Measurements from ENCODE around the gene GDF11. TPM values are rescaled to one million over a fixed set of nuclear protein-coding genes. Genes with fewer than 3 reads are reported as not detected.
A peak's percentile ranks its signal among the peaks of the same experiment; 100 is the strongest.

The GDF11 gene
- total RNA-seq, 2 experiments from 2014 or later, result 4.4 to 6.6 TPM

DNA sequence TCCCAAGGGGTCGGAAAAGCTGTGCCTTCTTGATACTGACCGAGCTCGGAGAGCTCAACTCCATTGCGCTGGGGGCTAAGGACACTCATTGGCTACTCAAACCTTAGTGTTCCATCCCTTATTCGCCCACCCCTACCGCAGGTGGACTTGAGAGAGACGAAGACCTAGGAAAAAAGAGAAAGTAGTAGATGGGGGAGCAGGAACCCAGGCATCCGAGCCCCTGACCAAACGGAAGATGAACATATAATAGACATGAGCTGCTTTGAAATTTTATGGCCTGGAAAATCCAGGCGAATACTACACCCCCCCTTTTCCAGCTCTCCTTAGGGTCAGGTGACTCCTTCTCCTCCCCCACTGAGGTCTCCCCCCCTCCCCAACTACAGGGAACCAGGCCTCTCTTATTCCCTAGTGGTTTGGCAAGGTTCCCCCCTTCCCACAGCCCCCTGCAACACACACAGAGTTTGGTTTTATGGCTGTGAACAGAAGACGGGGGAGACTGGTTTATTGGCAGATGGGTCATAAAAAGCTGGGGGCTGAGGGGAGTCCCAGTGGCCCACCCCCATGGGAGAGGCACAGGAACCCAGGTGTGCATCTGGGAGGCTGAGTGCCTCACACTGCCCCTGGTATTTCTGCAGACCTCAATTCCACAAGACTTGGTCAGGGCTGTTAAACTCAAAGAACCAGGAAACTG, 1.6 kb downstream of the GDF11 start:
- TF ChIP-seq, protein P1, sequence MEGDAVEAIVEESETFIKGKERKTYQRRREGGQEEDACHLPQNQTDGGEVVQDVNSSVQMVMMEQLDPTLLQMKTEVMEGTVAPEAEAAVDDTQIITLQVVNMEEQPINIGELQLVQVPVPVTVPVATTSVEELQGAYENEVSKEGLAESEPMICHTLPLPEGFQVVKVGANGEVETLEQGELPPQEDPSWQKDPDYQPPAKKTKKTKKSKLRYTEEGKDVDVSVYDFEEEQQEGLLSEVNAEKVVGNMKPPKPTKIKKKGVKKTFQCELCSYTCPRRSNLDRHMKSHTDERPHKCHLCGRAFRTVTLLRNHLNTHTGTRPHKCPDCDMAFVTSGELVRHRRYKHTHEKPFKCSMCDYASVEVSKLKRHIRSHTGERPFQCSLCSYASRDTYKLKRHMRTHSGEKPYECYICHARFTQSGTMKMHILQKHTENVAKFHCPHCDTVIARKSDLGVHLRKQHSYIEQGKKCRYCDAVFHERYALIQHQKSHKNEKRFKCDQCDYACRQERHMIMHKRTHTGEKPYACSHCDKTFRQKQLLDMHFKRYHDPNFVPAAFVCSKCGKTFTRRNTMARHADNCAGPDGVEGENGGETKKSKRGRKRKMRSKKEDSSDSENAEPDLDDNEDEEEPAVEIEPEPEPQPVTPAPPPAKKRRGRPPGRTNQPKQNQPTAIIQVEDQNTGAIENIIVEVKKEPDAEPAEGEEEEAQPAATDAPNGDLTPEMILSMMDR (IDR thresholded peaks at IDR 0.05), result no peak
- Mint-ChIP-seq H3K4me1 (ENCODE audit: low read depth) (peaks cover 45% of the 10 kb centered on the region), H3K9me3 (no peaks in the 10 kb centered on the region), H3K27me3 (no peaks in the 10 kb centered on the region), H3K36me3 (ENCODE audit: low read depth) (peaks cover 16% of the 10 kb centered on the region), H3K4me3 (peak overlapping the region; percentile 95), H3K27ac (peak overlapping the region; percentile 85)
- ATAC-seq (ENCODE audit: poor library complexity), result no peak
- Histone ChIP-seq H3K4me1 (ENCODE audit: insufficient read depth, low read length) (peaks cover 35% of the 10 kb centered on the region), H3K9me3 (ENCODE audit: control insufficient read depth in 1 of 2, insufficient read depth in 1 of 2, low read length in 2 of 2) (no peaks in the 10 kb centered on the region), H3K4me3 (ENCODE audit: low read length) (peak overlapping the region; percentile 89), H3K27me3 (ENCODE audit: control insufficient read depth in 1 of 2, insufficient read depth in 2 of 2, low read length in 2 of 2) (no peaks in the 10 kb centered on the region), H3K27ac (ENCODE audit: low read depth in 1 of 2, low read length in 2 of 2) (peak overlapping the region in 1 of 2 donors; percentile 13), H3K36me3 (ENCODE audit: insufficient read depth, low read length) (peaks cover 4% of the 10 kb centered on the region)
- intact Hi-C loops (cut with DNase I, micrococcal nuclease), result loop anchor here in 1 of 2 experiments (5.0 to 10.0 kb wide), 6 partner anchors 73 to 720 kb away; partner anchors contain the start of genes ESYT1, ORMDL2, RPS26 and SARNP
- DNase-seq, result peak in 1 of 14 experiments; percentile 17
- ChIA-PET POLR2A (interaction anchor here (0.8 to 3.9 kb wide), 14 partner anchors 10 to 477 kb away, joined by 3 to 31 read pairs (median 4); partner anchors contain the start of genes DNAJC14, ORMDL2, RNF41 and SARNP), CTCF (interaction anchor here (0.8 to 1.5 kb wide), 5 partner anchors 14 to 182 kb away, joined by 3 to 8 read pairs (median 3); partner anchors contain the start of genes ORMDL2 and SARNP)

DNA sequence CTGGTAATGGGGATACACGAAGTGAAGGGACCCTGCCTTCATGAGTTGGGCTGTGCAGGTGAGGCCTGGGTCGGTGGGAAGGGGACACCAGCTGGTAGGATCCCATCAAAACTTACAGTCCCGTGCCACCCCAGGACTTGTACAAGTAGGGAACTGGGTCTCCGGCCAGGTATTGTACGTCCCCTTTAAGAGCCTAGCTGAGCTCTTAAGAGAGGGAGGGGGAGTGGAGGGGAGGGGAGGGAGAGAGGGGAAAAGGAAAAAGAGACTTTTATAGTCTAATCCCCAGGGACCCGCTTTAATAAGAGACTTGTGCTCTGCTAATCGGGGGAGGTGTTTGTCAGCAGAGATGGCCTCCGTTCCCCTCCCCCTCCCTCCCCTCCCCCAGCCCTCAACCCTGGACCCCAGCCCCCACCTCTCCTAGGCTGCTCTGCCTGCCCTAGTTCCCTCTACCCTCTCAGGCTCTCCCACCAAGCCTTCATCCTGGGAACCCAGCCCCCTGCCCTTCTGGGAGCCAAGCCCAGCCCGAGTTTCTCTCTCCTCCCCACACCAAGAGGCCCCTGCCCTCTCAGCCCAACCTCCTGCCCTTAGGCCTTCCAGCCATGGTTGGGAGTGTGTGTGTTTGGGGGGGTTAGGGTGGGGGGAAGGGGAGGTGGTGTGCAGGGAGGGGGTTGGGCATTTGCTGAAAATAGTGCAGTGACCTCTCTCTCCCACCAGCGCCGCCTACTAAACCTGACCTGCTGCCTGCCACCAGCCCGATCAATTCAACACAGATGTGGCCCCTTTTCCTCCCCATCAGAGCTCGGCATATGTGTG, 2.6 kb downstream of the GDF11 start:
- H3K27me3 Mint-ChIP-seq, result no peaks in the 10 kb centered on the region
- ATAC-seq (ENCODE audit: poor library complexity) (no peak), DNase-seq (peak in 1 of 14 experiments; percentile 25)
- no peak overlapping the region for H3K4me3 ChIP-seq (ENCODE audit: low read length)
- no peak overlapping the region for H3K27ac ChIP-seq (ENCODE audit: low read depth in 1 of 2, low read length in 2 of 2)
- ChIA-PET CTCF (no interaction called here), POLR2A (interaction anchor here (0.7 to 3.9 kb wide), 7 partner anchors 27 to 251 kb away, joined by 3 to 31 read pairs (median 4); partner anchors contain the start of genes DNAJC14, ORMDL2, RAB5B and SARNP)
- TF ChIP-seq, protein P1 (IDR thresholded peaks at IDR 0.05), result no peak
- H3K9me3 ChIP-seq (ENCODE audit: control insufficient read depth in 1 of 2, insufficient read depth in 1 of 2, low read length in 2 of 2), result no peaks in the 10 kb centered on the region
- H3K4me1 Mint-ChIP-seq (ENCODE audit: low read depth), result peaks cover 45% of the 10 kb centered on the region
- H3K4me3 Mint-ChIP-seq, result peak overlapping the region; percentile 95
- intact Hi-C loops (cut with DNase I, micrococcal nuclease), result loop anchor here in 1 of 2 experiments (10.0 kb wide), 1 partner anchor 719 kb away; the partner anchor contains the start of gene SPRYD4
- H3K27me3 ChIP-seq (ENCODE audit: control insufficient read depth in 1 of 2, insufficient read depth in 2 of 2, low read length in 2 of 2), result no peaks in the 10 kb centered on the region
- H3K9me3 Mint-ChIP-seq, result no peaks in the 10 kb centered on the region
- peaks cover 25% of the 10 kb centered on the region for H3K36me3 Mint-ChIP-seq (ENCODE audit: low read depth)
- peak overlapping the region; percentile 85 for H3K27ac Mint-ChIP-seq
- H3K4me1 ChIP-seq (ENCODE audit: insufficient read depth, low read length), result peaks cover 35% of the 10 kb centered on the region
- H3K36me3 ChIP-seq (ENCODE audit: insufficient read depth, low read length), result peaks cover 8% of the 10 kb centered on the region

All from CD4-positive, alpha-beta T cell (primary cell).